Endodermal cell (in vitro differentiated cells): ENCODE data around the gene MGAT5B. TPM values are rescaled to one million over a fixed set of nuclear protein-coding genes. Genes with fewer than 3 reads are reported as not detected.

ENCODE experiments used
- DNase-seq: peaks from one replicate; pipeline ENCODE4 v3.0.0-alpha.2; 2017
- H3K27ac ChIP-seq: 2 replicates; pipeline ENCODE4 v1.5.1; 2013; ENCODE audit warnings: mild to moderate bottlenecking, low read depth, low read length, moderate library complexity
- H3K27me3 ChIP-seq: 2 replicates; pipeline ENCODE4 v1.6.1; 2013; ENCODE audit warnings: mild to moderate bottlenecking, low read length, moderate library complexity; ENCODE audit not compliant: insufficient read depth, control insufficient read depth, poor library complexity, severe bottlenecking
- H3K36me3 ChIP-seq: 2 replicates; pipeline ENCODE4 v1.7.0; 2013; ENCODE audit warnings: mild to moderate bottlenecking, low read length, moderate library complexity; ENCODE audit not compliant: control insufficient read depth, insufficient read depth
- H3K4me1 ChIP-seq: one replicate; pipeline ENCODE4 v1.7.0; 2013; ENCODE audit warnings: low read length; ENCODE audit not compliant: control insufficient read depth, insufficient read depth
- H3K4me3 ChIP-seq: 2 replicates; pipeline ENCODE4 v1.5.1; 2013; ENCODE audit warnings: mild to moderate bottlenecking, low read length, moderate library complexity
- H3K9ac ChIP-seq: 2 replicates; pipeline ENCODE4 v1.6.1; 2013; ENCODE audit warnings: mild to moderate bottlenecking, low read length, moderate library complexity; ENCODE audit not compliant: poor library complexity, severe bottlenecking; ENCODE audit errors: extremely low read depth
- H3K9me3 ChIP-seq: 2 replicates; pipeline ENCODE4 v1.6.1; 2013; ENCODE audit warnings: mild to moderate bottlenecking, low read length, moderate library complexity; ENCODE audit not compliant: control insufficient read depth
- H3K27ac Mint-ChIP-seq: 2 replicates; pipeline ENCODE4 v1.8.0; 2020; ENCODE audit warnings: mixed read lengths
- H3K27me3 Mint-ChIP-seq: 2 replicates; pipeline ENCODE4 v1.8.0; 2021; ENCODE audit warnings: mild to moderate bottlenecking, mixed read lengths; ENCODE audit not compliant: insufficient read depth
- H3K36me3 Mint-ChIP-seq: 2 replicates; pipeline ENCODE4 v1.8.0; 2020; ENCODE audit warnings: low read depth, mixed read lengths
- H3K4me1 Mint-ChIP-seq: 2 replicates; pipeline ENCODE4 v1.8.0; 2020; ENCODE audit warnings: mixed read lengths
- H3K4me3 Mint-ChIP-seq: 2 replicates; pipeline ENCODE4 v1.8.0; 2020; ENCODE audit warnings: mild to moderate bottlenecking, moderate library complexity, mixed read lengths
- H3K9me3 Mint-ChIP-seq: 2 replicates; pipeline ENCODE4 v1.8.0; 2020; ENCODE audit warnings: mild to moderate bottlenecking, mixed read lengths
- WGBS, 2 experiments: methylation state at CpG; one replicate each; pipeline versions ENCODE4 v1.1.5 to v1.1.7; 2013; ENCODE audit warnings: missing lambda C conversion rate in 2 of 2, mixed read lengths in 1 of 2; ENCODE audit not compliant: insufficient coverage in 1 of 2, insufficient read length in 1 of 2; 5-methylcytosine and 5-hydroxymethylcytosine counted together
- total RNA-seq, 2 donors: library from RNA; stranded (reverse); fragmentation: NEBNext Ultra II Directional in 1 of 2; extraction: Animal tissue kit (Norgen Biotek cat#: 25700) in 1 of 2; gene quantifications; 2 replicates in 1 of 2; 3 replicates in 1 of 2; pipeline ENCODE4 v1.2.1, GENCODE V29; 2021
- TF ChIP-seq, protein P1 (sequence below): fragments of 200-600 bp; sonication (generic); conservative IDR thresholded peaks from 2 replicates; pipeline ENCODE4 v1.5.0; 2021; ENCODE audit warnings: antibody characterized with exemption, mild to moderate bottlenecking

Gene MGAT5B
- total RNA-seq, 2 donors from 2014 or later = 2.9 to 3.3 TPM

DNA sequence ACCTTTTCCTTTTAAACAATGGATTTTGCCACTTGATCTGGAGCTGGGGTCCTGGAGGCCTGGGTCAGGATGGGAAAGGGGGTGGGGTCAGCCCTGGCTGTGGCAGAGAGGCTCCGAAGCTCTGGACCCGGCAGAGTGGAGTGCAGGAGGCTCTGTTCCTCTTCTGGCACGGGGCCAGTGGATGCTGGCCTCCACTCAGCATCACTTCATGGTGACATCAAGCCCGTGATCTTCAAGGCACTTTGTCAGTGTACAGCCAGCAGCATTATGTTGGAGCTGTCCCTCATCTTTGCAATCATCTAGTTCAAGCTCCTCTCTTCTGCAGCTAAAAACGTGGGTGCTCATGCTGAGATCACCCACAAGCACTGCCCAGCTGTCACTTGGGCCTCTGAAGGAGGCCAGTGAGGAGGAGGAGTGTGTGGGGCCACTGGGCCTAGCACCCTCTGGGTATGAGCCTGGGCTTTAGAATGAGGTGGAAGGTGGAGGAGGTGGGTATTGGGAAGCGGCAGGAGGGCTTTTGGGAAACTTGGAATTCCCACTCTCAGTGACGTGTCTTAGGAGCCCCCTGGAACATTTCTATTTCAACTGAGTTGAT is 45.9 kb upstream of the MGAT5B start:
- no peak overlapping the region for H3K4me3 Mint-ChIP-seq
- Histone ChIP-seq H3K9ac (no peak overlapping the region), H3K9me3 (no peaks in the 10 kb centered on the region), H3K4me3 (no peak overlapping the region), H3K4me1 (no peaks in the 10 kb centered on the region), H3K36me3 (no peaks in the 10 kb centered on the region), H3K27me3 (no peaks in the 10 kb centered on the region), H3K27ac (no peak overlapping the region)
- TF ChIP-seq, protein P1, sequence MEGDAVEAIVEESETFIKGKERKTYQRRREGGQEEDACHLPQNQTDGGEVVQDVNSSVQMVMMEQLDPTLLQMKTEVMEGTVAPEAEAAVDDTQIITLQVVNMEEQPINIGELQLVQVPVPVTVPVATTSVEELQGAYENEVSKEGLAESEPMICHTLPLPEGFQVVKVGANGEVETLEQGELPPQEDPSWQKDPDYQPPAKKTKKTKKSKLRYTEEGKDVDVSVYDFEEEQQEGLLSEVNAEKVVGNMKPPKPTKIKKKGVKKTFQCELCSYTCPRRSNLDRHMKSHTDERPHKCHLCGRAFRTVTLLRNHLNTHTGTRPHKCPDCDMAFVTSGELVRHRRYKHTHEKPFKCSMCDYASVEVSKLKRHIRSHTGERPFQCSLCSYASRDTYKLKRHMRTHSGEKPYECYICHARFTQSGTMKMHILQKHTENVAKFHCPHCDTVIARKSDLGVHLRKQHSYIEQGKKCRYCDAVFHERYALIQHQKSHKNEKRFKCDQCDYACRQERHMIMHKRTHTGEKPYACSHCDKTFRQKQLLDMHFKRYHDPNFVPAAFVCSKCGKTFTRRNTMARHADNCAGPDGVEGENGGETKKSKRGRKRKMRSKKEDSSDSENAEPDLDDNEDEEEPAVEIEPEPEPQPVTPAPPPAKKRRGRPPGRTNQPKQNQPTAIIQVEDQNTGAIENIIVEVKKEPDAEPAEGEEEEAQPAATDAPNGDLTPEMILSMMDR = no peak
- no peaks in the 10 kb centered on the region for H3K36me3 Mint-ChIP-seq
- DNase-seq = no peak
- no peaks in the 10 kb centered on the region for H3K9me3 Mint-ChIP-seq
- 88 to 93% methylated on average over 7 of the region's 7 CpGs for WGBS, 2 experiments
- no peak overlapping the region for H3K27ac Mint-ChIP-seq
- peaks cover 3% of the 10 kb centered on the region for H3K27me3 Mint-ChIP-seq
- H3K4me1 Mint-ChIP-seq = no peaks in the 10 kb centered on the region

DNA sequence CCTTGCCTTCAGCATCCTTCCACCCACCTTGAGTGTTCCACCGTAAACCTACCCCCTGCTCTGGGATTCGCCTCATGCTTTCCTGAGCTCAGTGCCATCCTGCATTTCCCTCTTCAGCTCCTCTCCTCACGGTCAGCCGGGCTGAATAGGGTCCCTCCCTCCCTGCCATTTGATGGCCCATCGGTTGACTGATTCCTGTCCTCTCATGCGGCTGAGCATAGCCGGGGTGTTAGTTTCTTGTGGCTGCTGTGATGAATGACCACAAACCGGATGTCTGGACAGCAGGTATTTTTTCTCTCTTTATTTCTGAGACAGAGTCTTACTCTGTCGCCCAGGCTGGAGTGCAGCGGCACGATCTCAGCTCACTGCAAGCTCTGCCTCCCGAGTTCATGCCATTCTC is 44.1 kb upstream of the MGAT5B start:
- TF ChIP-seq, protein P1 = no peak
- DNase-seq = no peak

DNA sequence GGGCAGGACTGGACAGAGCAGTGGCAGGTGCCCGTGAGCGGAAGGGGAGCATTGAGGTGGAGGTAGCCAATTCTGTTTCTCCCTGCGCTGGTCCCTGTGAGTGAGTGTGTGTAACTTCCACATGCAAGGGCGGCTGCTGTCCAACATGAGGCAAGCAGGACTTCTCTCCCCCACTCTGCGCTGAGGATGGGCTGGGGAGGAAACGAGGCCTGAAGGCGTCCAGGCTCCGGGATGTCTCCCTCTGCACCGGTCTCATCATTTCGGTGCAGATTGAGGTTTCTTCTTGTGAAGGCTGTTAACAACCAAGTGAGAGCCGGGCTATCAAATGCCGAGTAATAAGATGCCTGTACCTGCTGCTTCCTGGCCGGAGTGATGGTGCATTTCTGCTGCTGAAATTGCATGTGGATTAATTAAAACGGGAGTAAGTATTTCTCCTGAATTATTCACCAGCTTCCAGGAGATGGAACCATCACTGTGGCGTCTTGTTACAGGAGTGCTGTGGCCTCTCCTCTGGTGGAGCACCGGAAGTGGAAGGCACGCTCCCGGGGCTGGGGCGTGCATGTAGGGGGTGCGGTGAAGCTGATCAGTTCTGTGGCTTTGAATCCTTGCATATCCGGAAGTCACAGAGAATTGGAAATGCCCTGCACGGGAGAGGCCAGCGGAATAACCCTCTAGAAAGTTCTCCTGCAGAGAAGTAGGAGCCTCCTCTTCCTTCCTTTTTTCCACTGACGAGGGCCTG is 41.7 kb upstream of the MGAT5B start:
- Mint-ChIP-seq H3K4me1 (no peaks in the 10 kb centered on the region), H3K27ac (no peak overlapping the region), H3K27me3 (peaks cover 2% of the 10 kb centered on the region), H3K36me3 (no peaks in the 10 kb centered on the region), H3K4me3 (no peak overlapping the region), H3K9me3 (no peaks in the 10 kb centered on the region)
- Histone ChIP-seq H3K27ac (no peak overlapping the region), H3K36me3 (no peaks in the 10 kb centered on the region), H3K4me1 (no peaks in the 10 kb centered on the region), H3K4me3 (no peak overlapping the region), H3K27me3 (no peaks in the 10 kb centered on the region), H3K9ac (no peak overlapping the region), H3K9me3 (no peaks in the 10 kb centered on the region)
- no peak for DNase-seq
- TF ChIP-seq, protein P1 = no peak
- WGBS, 2 experiments = 89 to 92% methylated on average over 19 to 24 of the region's 24 CpGs

More for the DNA sequence above, 44.1 kb upstream of the MGAT5B start:
- H3K4me3 Mint-ChIP-seq = no peak overlapping the region
- H3K27me3 Mint-ChIP-seq = peaks cover 2% of the 10 kb centered on the region
- WGBS, 2 experiments = 88 to 90% methylated on average over 11 to 12 of the region's 12 CpGs
- Histone ChIP-seq H3K4me1 (no peaks in the 10 kb centered on the region), H3K27ac (no peak overlapping the region), H3K27me3 (no peaks in the 10 kb centered on the region), H3K9ac (no peak overlapping the region), H3K4me3 (no peak overlapping the region), H3K9me3 (no peaks in the 10 kb centered on the region), H3K36me3 (no peaks in the 10 kb centered on the region)
- no peak overlapping the region for H3K27ac Mint-ChIP-seq
- no peaks in the 10 kb centered on the region for H3K4me1 Mint-ChIP-seq
- no peaks in the 10 kb centered on the region for H3K9me3 Mint-ChIP-seq
- H3K36me3 Mint-ChIP-seq = no peaks in the 10 kb centered on the region
